HEK293 (cell line): Measurements from ENCODE around the gene BTRC.
A peak's percentile ranks its signal among the peaks of the same experiment; 100 is the strongest.

Experiments used
- GFI1B ChIP-seq: fragments of 450-650 bp; formaldehyde crosslinking; IDR thresholded peaks from 2 replicates; pipeline ENCODE4 v1.5.1; 2016; ENCODE audit warnings: missing biosample characterization, missing genetic modification characterization
- HOXD13 ChIP-seq: sonication (generic); formaldehyde crosslinking; IDR thresholded peaks from 2 replicates; pipeline ENCODE4 v1.8.0; 2022; ENCODE audit warnings: missing genetic modification reagents, borderline replicate concordance
- KLF7 ChIP-seq: fragments of 450-650 bp; formaldehyde crosslinking; IDR thresholded peaks from 2 replicates; pipeline ENCODE4 v1.5.1; 2016; ENCODE audit warnings: missing biosample characterization, missing genetic modification characterization, borderline replicate concordance
- MYNN ChIP-seq: fragments of 450-650 bp; formaldehyde crosslinking; IDR thresholded peaks from 2 replicates; pipeline ENCODE4 v1.5.1; 2016; ENCODE audit warnings: missing biosample characterization, missing genetic modification characterization, borderline replicate concordance
- SP3 ChIP-seq: fragments of 450-650 bp; formaldehyde crosslinking; IDR thresholded peaks from 2 replicates; pipeline ENCODE4 v1.5.1; 2016; ENCODE audit warnings: missing biosample characterization, missing genetic modification characterization
- YY2 ChIP-seq: fragments of 450-650 bp; formaldehyde crosslinking; IDR thresholded peaks from 2 replicates; pipeline ENCODE4 v1.5.1; 2016; ENCODE audit warnings: missing biosample characterization, missing genetic modification characterization
- ZBTB20 ChIP-seq: fragments of 450-650 bp; formaldehyde crosslinking; IDR thresholded peaks from 2 replicates; pipeline ENCODE4 v1.5.1; 2016; ENCODE audit warnings: missing biosample characterization, missing genetic modification characterization
- ZFHX2 ChIP-seq: fragments of 450-650 bp; formaldehyde crosslinking; conservative IDR thresholded peaks from 2 replicates; pipeline ENCODE4 v1.5.1; 2016; ENCODE audit warnings: missing biosample characterization, missing genetic modification characterization
- ZNF157 ChIP-seq: fragments of 450-650 bp; formaldehyde crosslinking; IDR thresholded peaks from 2 replicates; pipeline ENCODE4 v1.5.1; 2016; ENCODE audit warnings: missing biosample characterization, missing genetic modification characterization
- ZNF23 ChIP-seq: fragments of 450-650 bp; formaldehyde crosslinking; IDR thresholded peaks from 2 replicates; pipeline ENCODE4 v1.5.1; 2016; ENCODE audit warnings: missing biosample characterization, missing genetic modification characterization, borderline replicate concordance
- ZNF335 ChIP-seq: fragments of 450-650 bp; formaldehyde crosslinking; conservative IDR thresholded peaks from 2 replicates; pipeline ENCODE4 v1.5.1; 2016; ENCODE audit warnings: missing biosample characterization, missing genetic modification characterization
- ZNF404 ChIP-seq: fragments of 450-650 bp; formaldehyde crosslinking; IDR thresholded peaks from 2 replicates; pipeline ENCODE4 v1.5.1; 2017; ENCODE audit warnings: missing biosample characterization, missing genetic modification characterization
- ZNF423 ChIP-seq: fragments of 450-650 bp; formaldehyde crosslinking; IDR thresholded peaks from 2 replicates; pipeline ENCODE4 v1.5.1; 2016; ENCODE audit warnings: missing biosample characterization, missing genetic modification characterization
- ZNF561 ChIP-seq: fragments of 450-650 bp; IDR thresholded peaks from 2 replicates; pipeline ENCODE4 v1.5.1; 2018; ENCODE audit warnings: missing biosample characterization, missing genetic modification characterization, borderline replicate concordance
- ZNF585B ChIP-seq: fragments of 450-650 bp; formaldehyde crosslinking; IDR thresholded peaks from 2 replicates; pipeline ENCODE4 v1.5.1; 2016; ENCODE audit warnings: missing biosample characterization, missing genetic modification characterization
- ZNF707 ChIP-seq: fragments of 450-650 bp; formaldehyde crosslinking; IDR thresholded peaks from 2 replicates; pipeline ENCODE4 v1.5.1; 2016; ENCODE audit warnings: missing biosample characterization, missing genetic modification characterization
- ZNF777 ChIP-seq: fragments of 450-650 bp; formaldehyde crosslinking; IDR thresholded peaks from 2 replicates; pipeline ENCODE4 v1.5.1; 2017; ENCODE audit warnings: missing biosample characterization, missing genetic modification characterization, borderline replicate concordance
- TF ChIP-seq, protein P1 (sequence below): fragments of 450-650 bp; formaldehyde crosslinking; IDR thresholded peaks from 2 replicates; pipeline ENCODE4 v1.5.1; 2016; ENCODE audit warnings: missing biosample characterization, missing genetic modification characterization
- TF ChIP-seq, protein P2 (sequence below): fragments of 450-650 bp; formaldehyde crosslinking; IDR thresholded peaks from 2 replicates; pipeline ENCODE4 v1.5.1; 2017; ENCODE audit warnings: missing biosample characterization, missing genetic modification characterization
- TF ChIP-seq, protein P3 (sequence below): fragments of 450-650 bp; formaldehyde crosslinking; IDR thresholded peaks from 2 replicates; pipeline ENCODE4 v1.5.1; 2016; ENCODE audit warnings: missing biosample characterization, missing genetic modification characterization
- TF ChIP-seq, protein P4 (sequence below): fragments of 450-650 bp; formaldehyde crosslinking; IDR thresholded peaks from 2 replicates; pipeline ENCODE4 v1.5.1; 2017; ENCODE audit warnings: missing biosample characterization, missing genetic modification characterization
- TF ChIP-seq, protein P5 (sequence below): fragments of 450-650 bp; formaldehyde crosslinking; IDR thresholded peaks from 2 replicates; pipeline ENCODE4 v1.5.1; 2016; ENCODE audit warnings: missing biosample characterization, missing genetic modification characterization, borderline replicate concordance
- TF ChIP-seq, protein P6 (sequence below): fragments of 450-650 bp; formaldehyde crosslinking; IDR thresholded peaks from 2 replicates; pipeline ENCODE4 v1.5.1; 2016; ENCODE audit warnings: missing biosample characterization, missing genetic modification characterization, low read depth
- TF ChIP-seq, protein P7 (sequence below): fragments of 450-650 bp; formaldehyde crosslinking; IDR thresholded peaks from 2 replicates; pipeline ENCODE4 v1.5.1; 2017; ENCODE audit warnings: missing biosample characterization, missing genetic modification characterization

BTRC gene

DNA sequence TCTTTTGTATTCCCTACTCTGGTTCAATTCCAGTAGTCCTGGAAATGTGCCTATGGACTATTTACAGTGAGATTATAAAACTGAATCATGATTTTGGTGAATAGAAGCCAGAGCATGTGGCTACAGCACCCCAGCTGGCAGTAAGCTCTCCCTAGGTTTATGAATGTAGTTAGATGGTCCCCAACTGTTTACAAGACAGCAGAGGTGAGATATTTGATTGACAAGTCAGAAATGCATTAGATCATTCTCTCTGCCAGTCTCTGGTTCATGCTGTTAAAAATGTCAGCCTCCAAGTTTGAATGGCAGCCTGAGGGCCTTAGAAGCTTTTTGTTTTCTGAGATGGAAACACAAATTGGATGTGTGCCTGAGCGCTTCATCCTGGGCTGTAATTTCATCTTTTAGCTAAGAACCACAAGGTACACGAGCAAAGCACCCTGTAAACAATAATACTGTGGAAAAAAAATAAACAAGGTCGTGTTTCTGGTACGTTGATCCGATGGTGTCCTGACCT lies 85.0 kb downstream of the BTRC start (continued):
- TF ChIP-seq, protein P1, sequence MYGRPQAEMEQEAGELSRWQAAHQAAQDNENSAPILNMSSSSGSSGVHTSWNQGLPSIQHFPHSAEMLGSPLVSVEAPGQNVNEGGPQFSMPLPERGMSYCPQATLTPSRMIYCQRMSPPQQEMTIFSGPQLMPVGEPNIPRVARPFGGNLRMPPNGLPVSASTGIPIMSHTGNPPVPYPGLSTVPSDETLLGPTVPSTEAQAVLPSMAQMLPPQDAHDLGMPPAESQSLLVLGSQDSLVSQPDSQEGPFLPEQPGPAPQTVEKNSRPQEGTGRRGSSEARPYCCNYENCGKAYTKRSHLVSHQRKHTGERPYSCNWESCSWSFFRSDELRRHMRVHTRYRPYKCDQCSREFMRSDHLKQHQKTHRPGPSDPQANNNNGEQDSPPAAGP (tag by site-specific recombination) = no peak
- TF ChIP-seq ZNF707 (tag by site-specific recombination) = no peak
- TF ChIP-seq YY2 = 0 out of 2 replicates have a peak, but pooled peaks have one; percentile 15
- TF ChIP-seq, protein P2, sequence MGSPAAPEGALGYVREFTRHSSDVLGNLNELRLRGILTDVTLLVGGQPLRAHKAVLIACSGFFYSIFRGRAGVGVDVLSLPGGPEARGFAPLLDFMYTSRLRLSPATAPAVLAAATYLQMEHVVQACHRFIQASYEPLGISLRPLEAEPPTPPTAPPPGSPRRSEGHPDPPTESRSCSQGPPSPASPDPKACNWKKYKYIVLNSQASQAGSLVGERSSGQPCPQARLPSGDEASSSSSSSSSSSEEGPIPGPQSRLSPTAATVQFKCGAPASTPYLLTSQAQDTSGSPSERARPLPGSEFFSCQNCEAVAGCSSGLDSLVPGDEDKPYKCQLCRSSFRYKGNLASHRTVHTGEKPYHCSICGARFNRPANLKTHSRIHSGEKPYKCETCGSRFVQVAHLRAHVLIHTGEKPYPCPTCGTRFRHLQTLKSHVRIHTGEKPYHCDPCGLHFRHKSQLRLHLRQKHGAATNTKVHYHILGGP (tag by site-specific recombination) = no peak
- TF ChIP-seq, protein P3, sequence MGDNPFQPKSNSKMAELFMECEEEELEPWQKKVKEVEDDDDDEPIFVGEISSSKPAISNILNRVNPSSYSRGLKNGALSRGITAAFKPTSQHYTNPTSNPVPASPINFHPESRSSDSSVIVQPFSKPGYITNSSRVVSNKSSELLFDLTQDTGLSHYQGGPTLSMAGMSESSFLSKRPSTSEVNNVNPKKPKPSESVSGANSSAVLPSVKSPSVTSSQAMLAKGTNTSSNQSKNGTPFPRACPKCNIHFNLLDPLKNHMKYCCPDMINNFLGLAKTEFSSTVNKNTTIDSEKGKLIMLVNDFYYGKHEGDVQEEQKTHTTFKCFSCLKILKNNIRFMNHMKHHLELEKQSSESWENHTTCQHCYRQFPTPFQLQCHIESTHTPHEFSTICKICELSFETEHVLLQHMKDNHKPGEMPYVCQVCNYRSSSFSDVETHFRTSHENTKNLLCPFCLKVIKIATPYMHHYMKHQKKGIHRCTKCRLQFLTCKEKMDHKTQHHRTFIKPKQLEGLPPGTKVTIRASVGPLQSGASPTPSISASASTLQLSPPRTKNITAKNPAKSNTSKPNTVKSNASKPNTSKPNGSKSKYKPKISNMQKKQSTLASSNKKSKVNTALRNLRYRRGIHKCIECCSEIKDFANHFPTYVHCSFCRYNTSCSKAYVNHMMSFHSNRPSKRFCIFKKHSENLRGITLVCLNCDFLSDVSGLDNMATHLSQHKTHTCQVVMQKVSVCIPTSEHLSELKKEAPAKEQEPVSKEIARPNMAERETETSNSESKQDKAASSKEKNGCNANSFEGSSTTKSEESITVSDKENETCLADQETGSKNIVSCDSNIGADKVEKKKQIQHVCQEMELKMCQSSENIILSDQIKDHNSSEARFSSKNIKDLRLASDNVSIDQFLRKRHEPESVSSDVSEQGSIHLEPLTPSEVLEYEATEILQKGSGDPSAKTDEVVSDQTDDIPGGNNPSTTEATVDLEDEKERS = no peak
- TF ChIP-seq ZNF561 = 0 out of 2 replicates have a peak, but pooled peaks have one; percentile 34
- TF ChIP-seq, protein P4, sequence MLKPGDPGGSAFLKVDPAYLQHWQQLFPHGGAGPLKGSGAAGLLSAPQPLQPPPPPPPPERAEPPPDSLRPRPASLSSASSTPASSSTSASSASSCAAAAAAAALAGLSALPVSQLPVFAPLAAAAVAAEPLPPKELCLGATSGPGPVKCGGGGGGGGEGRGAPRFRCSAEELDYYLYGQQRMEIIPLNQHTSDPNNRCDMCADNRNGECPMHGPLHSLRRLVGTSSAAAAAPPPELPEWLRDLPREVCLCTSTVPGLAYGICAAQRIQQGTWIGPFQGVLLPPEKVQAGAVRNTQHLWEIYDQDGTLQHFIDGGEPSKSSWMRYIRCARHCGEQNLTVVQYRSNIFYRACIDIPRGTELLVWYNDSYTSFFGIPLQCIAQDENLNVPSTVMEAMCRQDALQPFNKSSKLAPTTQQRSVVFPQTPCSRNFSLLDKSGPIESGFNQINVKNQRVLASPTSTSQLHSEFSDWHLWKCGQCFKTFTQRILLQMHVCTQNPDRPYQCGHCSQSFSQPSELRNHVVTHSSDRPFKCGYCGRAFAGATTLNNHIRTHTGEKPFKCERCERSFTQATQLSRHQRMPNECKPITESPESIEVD (tag by site-specific recombination) = peak; percentile 51
- no peak for TF ChIP-seq GFI1B (tag by site-specific recombination)
- TF ChIP-seq KLF7 (tag by site-specific recombination) = no peak
- TF ChIP-seq ZNF335 (tag by site-specific recombination) = peak; percentile 57
- peak; percentile 54; the same call in 1 of the 2 replicates for TF ChIP-seq ZNF423
- TF ChIP-seq HOXD13 = no peak
- TF ChIP-seq, protein P5, sequence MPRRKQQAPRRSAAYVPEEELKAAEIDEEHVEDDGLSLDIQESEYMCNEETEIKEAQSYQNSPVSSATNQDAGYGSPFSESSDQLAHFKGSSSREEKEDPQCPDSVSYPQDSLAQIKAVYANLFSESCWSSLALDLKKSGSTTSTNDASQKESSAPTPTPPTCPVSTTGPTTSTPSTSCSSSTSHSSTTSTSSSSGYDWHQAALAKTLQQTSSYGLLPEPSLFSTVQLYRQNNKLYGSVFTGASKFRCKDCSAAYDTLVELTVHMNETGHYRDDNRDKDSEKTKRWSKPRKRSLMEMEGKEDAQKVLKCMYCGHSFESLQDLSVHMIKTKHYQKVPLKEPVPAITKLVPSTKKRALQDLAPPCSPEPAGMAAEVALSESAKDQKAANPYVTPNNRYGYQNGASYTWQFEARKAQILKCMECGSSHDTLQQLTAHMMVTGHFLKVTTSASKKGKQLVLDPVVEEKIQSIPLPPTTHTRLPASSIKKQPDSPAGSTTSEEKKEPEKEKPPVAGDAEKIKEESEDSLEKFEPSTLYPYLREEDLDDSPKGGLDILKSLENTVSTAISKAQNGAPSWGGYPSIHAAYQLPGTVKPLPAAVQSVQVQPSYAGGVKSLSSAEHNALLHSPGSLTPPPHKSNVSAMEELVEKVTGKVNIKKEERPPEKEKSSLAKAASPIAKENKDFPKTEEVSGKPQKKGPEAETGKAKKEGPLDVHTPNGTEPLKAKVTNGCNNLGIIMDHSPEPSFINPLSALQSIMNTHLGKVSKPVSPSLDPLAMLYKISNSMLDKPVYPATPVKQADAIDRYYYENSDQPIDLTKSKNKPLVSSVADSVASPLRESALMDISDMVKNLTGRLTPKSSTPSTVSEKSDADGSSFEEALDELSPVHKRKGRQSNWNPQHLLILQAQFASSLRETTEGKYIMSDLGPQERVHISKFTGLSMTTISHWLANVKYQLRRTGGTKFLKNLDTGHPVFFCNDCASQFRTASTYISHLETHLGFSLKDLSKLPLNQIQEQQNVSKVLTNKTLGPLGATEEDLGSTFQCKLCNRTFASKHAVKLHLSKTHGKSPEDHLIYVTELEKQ = peak; percentile 87
- TF ChIP-seq ZNF585B = no peak
- no peak for TF ChIP-seq ZBTB20
- TF ChIP-seq MYNN = no peak
- TF ChIP-seq ZFHX2 (tag by site-specific recombination) = no peak
- no peak for TF ChIP-seq ZNF23
- no peak for TF ChIP-seq ZNF157 (tag by site-specific recombination)
- TF ChIP-seq, protein P6, sequence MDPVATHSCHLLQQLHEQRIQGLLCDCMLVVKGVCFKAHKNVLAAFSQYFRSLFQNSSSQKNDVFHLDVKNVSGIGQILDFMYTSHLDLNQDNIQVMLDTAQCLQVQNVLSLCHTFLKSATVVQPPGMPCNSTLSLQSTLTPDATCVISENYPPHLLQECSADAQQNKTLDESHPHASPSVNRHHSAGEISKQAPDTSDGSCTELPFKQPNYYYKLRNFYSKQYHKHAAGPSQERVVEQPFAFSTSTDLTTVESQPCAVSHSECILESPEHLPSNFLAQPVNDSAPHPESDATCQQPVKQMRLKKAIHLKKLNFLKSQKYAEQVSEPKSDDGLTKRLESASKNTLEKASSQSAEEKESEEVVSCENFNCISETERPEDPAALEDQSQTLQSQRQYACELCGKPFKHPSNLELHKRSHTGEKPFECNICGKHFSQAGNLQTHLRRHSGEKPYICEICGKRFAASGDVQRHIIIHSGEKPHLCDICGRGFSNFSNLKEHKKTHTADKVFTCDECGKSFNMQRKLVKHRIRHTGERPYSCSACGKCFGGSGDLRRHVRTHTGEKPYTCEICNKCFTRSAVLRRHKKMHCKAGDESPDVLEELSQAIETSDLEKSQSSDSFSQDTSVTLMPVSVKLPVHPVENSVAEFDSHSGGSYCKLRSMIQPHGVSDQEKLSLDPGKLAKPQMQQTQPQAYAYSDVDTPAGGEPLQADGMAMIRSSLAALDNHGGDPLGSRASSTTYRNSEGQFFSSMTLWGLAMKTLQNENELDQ (tag by site-specific recombination) = no peak
- TF ChIP-seq, protein P7, sequence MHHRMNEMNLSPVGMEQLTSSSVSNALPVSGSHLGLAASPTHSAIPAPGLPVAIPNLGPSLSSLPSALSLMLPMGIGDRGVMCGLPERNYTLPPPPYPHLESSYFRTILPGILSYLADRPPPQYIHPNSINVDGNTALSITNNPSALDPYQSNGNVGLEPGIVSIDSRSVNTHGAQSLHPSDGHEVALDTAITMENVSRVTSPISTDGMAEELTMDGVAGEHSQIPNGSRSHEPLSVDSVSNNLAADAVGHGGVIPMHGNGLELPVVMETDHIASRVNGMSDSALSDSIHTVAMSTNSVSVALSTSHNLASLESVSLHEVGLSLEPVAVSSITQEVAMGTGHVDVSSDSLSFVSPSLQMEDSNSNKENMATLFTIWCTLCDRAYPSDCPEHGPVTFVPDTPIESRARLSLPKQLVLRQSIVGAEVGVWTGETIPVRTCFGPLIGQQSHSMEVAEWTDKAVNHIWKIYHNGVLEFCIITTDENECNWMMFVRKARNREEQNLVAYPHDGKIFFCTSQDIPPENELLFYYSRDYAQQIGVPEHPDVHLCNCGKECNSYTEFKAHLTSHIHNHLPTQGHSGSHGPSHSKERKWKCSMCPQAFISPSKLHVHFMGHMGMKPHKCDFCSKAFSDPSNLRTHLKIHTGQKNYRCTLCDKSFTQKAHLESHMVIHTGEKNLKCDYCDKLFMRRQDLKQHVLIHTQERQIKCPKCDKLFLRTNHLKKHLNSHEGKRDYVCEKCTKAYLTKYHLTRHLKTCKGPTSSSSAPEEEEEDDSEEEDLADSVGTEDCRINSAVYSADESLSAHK (tag by site-specific recombination) = peak; percentile 36; the same call in 1 of the 2 replicates
- no peak for TF ChIP-seq SP3
- no peak for TF ChIP-seq ZNF777 (tag by site-specific recombination)
- no peak for TF ChIP-seq ZNF404 (tag by site-specific recombination)
